Activated CD8-positive, alpha-beta T cell treated with anti-CD3 and anti-CD28 coated beads for 36 hours (primary cell): ENCODE results near the gene GALNT9. TPM values are rescaled to one million over a fixed set of nuclear protein-coding genes. Genes with fewer than 3 reads are reported as not detected.

Source experiments
- ATAC-seq: fragments of 200-7000 bp; cut with Tn5 transposase; one replicate; pipeline ENCODE4 v1.10.0; 2021; ENCODE audit warnings: mild to moderate bottlenecking, moderate library complexity
- CTCF ChIA-PET: fragments of 350-600 bp; sonication (Branson Sonifier 250); formaldehyde crosslinking; loops from one replicate; lab custom pipeline; 2021; ENCODE audit warnings: antibody characterized with exemption; lab: Charles Lee
- POLR2A ChIA-PET: fragments of 350-600 bp; sonication (Branson Sonifier 250); formaldehyde crosslinking; loops from one replicate; lab custom pipeline; 2021; ENCODE audit warnings: antibody characterized with exemption; lab: Charles Lee
- DNase-seq: peaks from one replicate; pipeline ENCODE4 v3.0.0-alpha.2; 2020
- H3K27ac Mint-ChIP-seq: one replicate; pipeline ENCODE4 v1.8.0; 2021; ENCODE audit warnings: mild to moderate bottlenecking, mixed read lengths
- H3K27me3 Mint-ChIP-seq: one replicate; pipeline ENCODE4 v1.8.0; 2021; ENCODE audit warnings: mixed read lengths
- H3K36me3 Mint-ChIP-seq: one replicate; pipeline ENCODE4 v1.8.0; 2021; ENCODE audit warnings: low read depth, mixed read lengths
- H3K4me1 Mint-ChIP-seq: one replicate; pipeline ENCODE4 v1.8.0; 2021; ENCODE audit warnings: low read depth, mixed read lengths
- H3K4me3 Mint-ChIP-seq: one replicate; pipeline ENCODE4 v1.8.0; 2021; ENCODE audit warnings: mild to moderate bottlenecking, moderate library complexity, mixed read lengths
- H3K9me3 Mint-ChIP-seq: one replicate; pipeline ENCODE4 v1.8.0; 2021; ENCODE audit warnings: mixed read lengths
- CTCF ChIP-seq: fragments of 200-600 bp; IDR thresholded peaks from one replicate; pipeline ENCODE4 v1.8.0; 2022; ENCODE audit warnings: antibody characterized with exemption, mild to moderate bottlenecking
- intact Hi-C: fragments of 100-400 bp; cut with micrococcal nuclease; formaldehyde crosslinking; loops from one replicate; pipeline ENCODE4 v1.10.0; 2022
- total RNA-seq, 2 experiments: library from RNA; stranded (reverse); gene quantifications; one replicate each; pipeline ENCODE4 v1.2.3, GENCODE V29; 2021

GALNT9 gene
- total RNA-seq, 2 experiments from 2014 or later = not detected

DNA sequence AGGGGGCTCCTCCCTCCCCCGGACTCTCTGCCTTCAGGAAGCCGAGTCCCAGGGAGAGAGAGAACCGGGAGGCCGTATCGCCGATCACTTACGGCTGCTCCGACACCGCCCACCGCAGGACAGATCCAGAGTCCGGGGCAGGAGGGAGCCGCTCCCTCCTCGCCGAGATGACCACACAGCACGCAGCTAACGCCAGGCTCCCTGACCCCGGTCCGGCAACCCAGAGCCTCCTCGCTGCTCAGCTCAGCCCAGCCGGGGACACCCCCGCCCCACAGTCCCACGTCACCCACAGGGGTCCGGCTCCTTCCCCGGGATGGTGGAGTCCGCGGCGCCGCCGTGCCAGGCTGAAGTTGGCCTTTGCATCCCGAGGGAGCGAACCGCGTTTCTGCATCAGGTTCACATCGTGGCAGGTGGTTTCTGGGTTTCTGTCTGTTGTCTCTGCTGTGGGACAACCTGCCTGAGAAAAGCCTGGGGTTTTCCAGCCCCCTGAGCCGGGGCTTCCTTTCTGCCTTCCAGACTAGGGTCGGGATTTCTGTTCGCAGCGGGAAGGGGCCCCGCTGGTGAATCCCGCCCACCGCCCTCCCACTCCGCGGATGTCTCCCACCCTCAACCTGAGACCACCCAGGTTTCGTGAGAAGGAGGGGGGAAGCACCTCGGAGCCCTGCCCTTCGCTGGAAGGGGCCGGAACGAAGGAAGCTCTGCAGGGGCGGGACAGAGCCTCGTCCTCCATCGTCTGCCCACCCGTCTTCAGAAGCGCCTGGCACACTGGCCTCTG lies 123.9 kb downstream of the GALNT9 start:
- H3K4me1 Mint-ChIP-seq = peaks cover 6% of the 10 kb centered on the region
- no peak overlapping the region for H3K27ac Mint-ChIP-seq
- H3K36me3 Mint-ChIP-seq = no peaks in the 10 kb centered on the region
- intact Hi-C loops = no loop called here
- peaks cover 26% of the 10 kb centered on the region for H3K27me3 Mint-ChIP-seq
- ATAC-seq (no peak), DNase-seq (no peak)
- no peaks in the 10 kb centered on the region for H3K9me3 Mint-ChIP-seq
- ChIA-PET POLR2A (no interaction called here), CTCF (no interaction called here)
- no peak for TF ChIP-seq CTCF
- H3K4me3 Mint-ChIP-seq = no peak overlapping the region

- H3K4me1 Mint-ChIP-seq = peaks cover 6% of the 10 kb centered on the region
- no peaks in the 10 kb centered on the region for H3K36me3 Mint-ChIP-seq
- ATAC-seq (no peak), DNase-seq (no peak)
- intact Hi-C loops = no loop called here
- ChIA-PET POLR2A (no interaction called here), CTCF (no interaction called here)
- H3K27ac Mint-ChIP-seq = no peak overlapping the region
- H3K27me3 Mint-ChIP-seq = peaks cover 26% of the 10 kb centered on the region
- no peaks in the 10 kb centered on the region for H3K9me3 Mint-ChIP-seq
- TF ChIP-seq CTCF = no peak
- no peak overlapping the region for H3K4me3 Mint-ChIP-seq
Observed at GRCh38 chr12:132204793-132205270, 124.6 kb downstream of the GALNT9 start.

DNA sequence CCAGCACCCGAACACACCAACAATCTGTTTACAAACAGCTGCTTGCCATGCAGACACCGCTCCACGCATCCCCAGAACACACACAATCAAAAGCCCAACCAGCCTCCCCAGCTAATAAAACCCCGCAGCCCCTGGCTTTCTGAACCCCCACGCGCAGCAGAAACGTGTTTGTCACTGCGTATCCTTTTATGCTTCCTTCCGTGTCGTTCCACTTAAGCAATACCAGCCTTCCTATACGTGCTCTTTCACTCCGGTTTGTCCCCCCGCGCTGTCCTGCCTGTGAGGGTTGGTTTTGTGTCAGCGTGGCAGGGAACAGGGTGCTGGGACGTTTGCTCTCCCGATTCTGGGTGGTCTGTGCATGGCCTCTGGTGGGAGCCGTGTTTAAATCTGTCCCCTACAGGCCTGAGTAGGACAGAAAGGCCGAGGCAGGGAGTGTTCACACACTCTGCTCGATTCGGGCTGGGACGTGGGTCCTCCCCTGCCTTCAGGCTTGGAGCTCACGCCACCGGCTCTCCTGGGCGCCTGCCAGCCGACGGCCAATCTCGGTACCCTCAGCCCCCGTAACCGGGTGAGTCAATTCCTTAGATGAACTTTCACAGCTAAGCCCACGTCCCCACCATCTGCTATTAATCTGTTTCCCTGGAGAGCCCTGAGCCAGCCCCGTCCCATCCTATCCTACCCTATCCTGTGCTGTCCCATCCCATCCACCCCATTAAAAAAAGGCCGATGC lies 125.2 kb downstream of the GALNT9 start:
- Mint-ChIP-seq H3K36me3 (no peaks in the 10 kb centered on the region), H3K27me3 (peaks cover 26% of the 10 kb centered on the region), H3K9me3 (no peaks in the 10 kb centered on the region), H3K4me1 (peaks cover 6% of the 10 kb centered on the region), H3K4me3 (no peak overlapping the region), H3K27ac (no peak overlapping the region)
- no peak for ATAC-seq
- DNase-seq = no peak
- ChIA-PET CTCF (no interaction called here), POLR2A (interaction anchor here (0.6 kb wide), 1 partner anchor 259 kb away, joined by 3 read pairs; no protein-coding TSS in a partner anchor)
- TF ChIP-seq CTCF = no peak
- intact Hi-C loops = no loop called here

- POLR2A ChIA-PET = interaction anchor here (0.6 kb wide), 1 partner anchor 258 kb away, joined by 3 read pairs; no protein-coding TSS in a partner anchor
- intact Hi-C loops = no loop called here
- DNase-seq (no peak), ATAC-seq (no peak)
- H3K27ac Mint-ChIP-seq = no peak overlapping the region
- CTCF ChIA-PET = no interaction called here
- no peak overlapping the region for H3K4me3 Mint-ChIP-seq
- H3K27me3 Mint-ChIP-seq = peaks cover 26% of the 10 kb centered on the region
- no peaks in the 10 kb centered on the region for H3K9me3 Mint-ChIP-seq
- H3K4me1 Mint-ChIP-seq = peaks cover 6% of the 10 kb centered on the region
- TF ChIP-seq CTCF = no peak
- H3K36me3 Mint-ChIP-seq = no peaks in the 10 kb centered on the region
Observed at GRCh38 chr12:132202929-132203721, 126.3 kb downstream of the GALNT9 start.
